HepG2 (cell line): ENCODE data around the gene SIX4. TPM values are rescaled to one million over a fixed set of nuclear protein-coding genes. Genes with fewer than 3 reads are reported as not detected.

ENCODE experiments used
- BCL6 ChIP-seq: IDR thresholded peaks from 2 replicates; pipeline ENCODE4 v1.6.1; 2016; ENCODE audit warnings: missing genetic modification reagents, missing compliant biosample characterization
- HNRNPUL1 ChIP-seq: fragments of 200-400 bp; formaldehyde crosslinking; IDR thresholded peaks from 2 replicates; pipeline ENCODE4 v1.6.1; 2017; ENCODE audit warnings: low read depth, mild to moderate bottlenecking, low read length, moderate library complexity
- ISL2 ChIP-seq: sonication (generic); formaldehyde crosslinking; IDR thresholded peaks from 2 replicates; pipeline ENCODE4 v1.5.0; 2020; ENCODE audit warnings: missing genetic modification reagents
- MTA3 ChIP-seq: sonication (generic); formaldehyde crosslinking; IDR thresholded peaks from 2 replicates; pipeline ENCODE4 v1.4.0; 2020; ENCODE audit warnings: missing genetic modification reagents
- MXD3 ChIP-seq: IDR thresholded peaks from 2 replicates; pipeline ENCODE4 v1.6.1; 2016; ENCODE audit warnings: mild to moderate bottlenecking, missing biosample characterization, missing genetic modification reagents
- NCOA2 ChIP-seq: sonication (generic); formaldehyde crosslinking; IDR thresholded peaks from 2 replicates; pipeline ENCODE4 v1.8.0; 2022; ENCODE audit warnings: inconsistent platforms
- NR2F6 ChIP-seq, 2 experiments: IDR thresholded peaks; 2 replicates each; pipeline ENCODE4 v1.6.1; 2016; ENCODE audit warnings: antibody characterized with exemption in 1 of 2, mild to moderate bottlenecking in 1 of 2
- NRL ChIP-seq: sonication (generic); formaldehyde crosslinking; IDR thresholded peaks from 2 replicates; pipeline ENCODE4 v1.5.0; 2020; ENCODE audit warnings: missing genetic modification reagents, mild to moderate bottlenecking, moderate library complexity, borderline replicate concordance
- SKIL ChIP-seq: sonication (generic); formaldehyde crosslinking; IDR thresholded peaks from 2 replicates; pipeline ENCODE4 v1.8.0; 2022; ENCODE audit warnings: missing genetic modification reagents, mild to moderate bottlenecking, moderate library complexity, borderline replicate concordance
- SMYD3 ChIP-seq: sonication (generic); formaldehyde crosslinking; IDR thresholded peaks from 2 replicates; pipeline ENCODE4 v1.8.1; 2023; ENCODE audit warnings: mild to moderate bottlenecking, missing genetic modification reagents
- SOX6 ChIP-seq, 2 experiments: fragments of 450-650 bp in 1 of 2; sonication (generic) in 1 of 2; formaldehyde crosslinking in 1 of 2; IDR thresholded peaks; 2 replicates each; pipeline versions ENCODE4 v1.4.0 to v1.6.1; 2017 to 2020; ENCODE audit warnings: antibody characterized with exemption in 1 of 2, mild to moderate bottlenecking in 1 of 2, missing genetic modification reagents in 1 of 2
- TRIM22 ChIP-seq: fragments of 450-650 bp; IDR thresholded peaks from 2 replicates; pipeline ENCODE4 v1.6.1; 2017
- ZBTB21 ChIP-seq: sonication (generic); formaldehyde crosslinking; IDR thresholded peaks from 2 replicates; pipeline ENCODE4 v1.4.0; 2020; ENCODE audit warnings: missing genetic modification reagents
- ZBTB34 ChIP-seq: sonication (generic); formaldehyde crosslinking; IDR thresholded peaks from 2 replicates; pipeline ENCODE4 v1.8.0; 2022; ENCODE audit warnings: mild to moderate bottlenecking, missing genetic modification reagents
- ZBTB8A ChIP-seq: sonication (generic); formaldehyde crosslinking; IDR thresholded peaks from 2 replicates; pipeline ENCODE4 v1.4.0; 2020; ENCODE audit warnings: mild to moderate bottlenecking, low read depth, missing genetic modification reagents, borderline replicate concordance
- ZNF12 ChIP-seq: sonication (generic); formaldehyde crosslinking; IDR thresholded peaks from 2 replicates; pipeline ENCODE4 v1.5.0; 2020; ENCODE audit warnings: missing genetic modification reagents
- ZNF230 ChIP-seq: sonication (generic); formaldehyde crosslinking; IDR thresholded peaks from 2 replicates; pipeline ENCODE4 v1.4.0; 2020; ENCODE audit warnings: mild to moderate bottlenecking, missing genetic modification reagents
- ZNF335 ChIP-seq: sonication (generic); formaldehyde crosslinking; IDR thresholded peaks from 2 replicates; pipeline ENCODE4 v1.4.0; 2020; ENCODE audit warnings: missing genetic modification reagents
- ZNF496 ChIP-seq: sonication (generic); formaldehyde crosslinking; IDR thresholded peaks from 2 replicates; pipeline ENCODE4 v1.8.1; 2023; ENCODE audit warnings: mild to moderate bottlenecking, moderate library complexity, missing genetic modification reagents; ENCODE audit not compliant: insufficient replicate concordance
- ZNF501 ChIP-seq: sonication (generic); formaldehyde crosslinking; IDR thresholded peaks from 2 replicates; pipeline ENCODE4 v1.5.1; 2020; ENCODE audit warnings: mild to moderate bottlenecking, moderate library complexity, missing genetic modification reagents
- ZNF576 ChIP-seq: sonication (generic); formaldehyde crosslinking; IDR thresholded peaks from 2 replicates; pipeline ENCODE4 v1.4.0; 2020; ENCODE audit warnings: mild to moderate bottlenecking, missing genetic modification reagents
- ZNF652 ChIP-seq: IDR thresholded peaks from 2 replicates; pipeline ENCODE4 v1.6.1; 2016; ENCODE audit warnings: low read depth, borderline replicate concordance
- ZNF788 ChIP-seq: sonication (generic); formaldehyde crosslinking; IDR thresholded peaks from 2 replicates; pipeline ENCODE4 v1.5.0; 2020; ENCODE audit warnings: mild to moderate bottlenecking, missing genetic modification reagents, borderline replicate concordance
- polyA plus RNA-seq, 8 experiments: library from polyadenylated mRNA; depleted of rRNA in 3 of 8; stranded (reverse) in 7 of 8; unstranded in 1 of 8; fragments of >200 nt; fragmentation: Illumina TruSeq in 4 of 8; extraction: Trizol in 4 of 8; gene quantifications; 2 replicates each; pipeline versions ENCODE4 v1.2.1 to v1.2.3, GENCODE V29; 2011 to 2016; ENCODE audit warnings: low read depth in 4 of 8, missing spikeins in 1 of 8, mixed read lengths in 1 of 8; ENCODE audit not compliant: insufficient read depth in 1 of 8
- total RNA-seq, 5 experiments: library from RNA; depleted of rRNA; stranded (reverse); fragments of >200 nt; fragmentation: Illumina TruSeq; extraction: Trizol; gene quantifications; 2 replicates each; pipeline ENCODE4 v1.2.3, GENCODE V29; 2016; ENCODE audit warnings: low read depth in 1 of 5
- TF ChIP-seq, protein P1 (sequence below): sonication (generic); formaldehyde crosslinking; IDR thresholded peaks from 2 replicates; pipeline ENCODE4 v1.5.0; 2020; ENCODE audit warnings: missing genetic modification reagents, mild to moderate bottlenecking, borderline replicate concordance

SIX4 gene
- total and polyA plus RNA-seq, 2 of the 13 experiments (the other 11 are each of a cell fraction or from before 2014, with no cell fraction given): 5.0 to 6.0 TPM

DNA sequence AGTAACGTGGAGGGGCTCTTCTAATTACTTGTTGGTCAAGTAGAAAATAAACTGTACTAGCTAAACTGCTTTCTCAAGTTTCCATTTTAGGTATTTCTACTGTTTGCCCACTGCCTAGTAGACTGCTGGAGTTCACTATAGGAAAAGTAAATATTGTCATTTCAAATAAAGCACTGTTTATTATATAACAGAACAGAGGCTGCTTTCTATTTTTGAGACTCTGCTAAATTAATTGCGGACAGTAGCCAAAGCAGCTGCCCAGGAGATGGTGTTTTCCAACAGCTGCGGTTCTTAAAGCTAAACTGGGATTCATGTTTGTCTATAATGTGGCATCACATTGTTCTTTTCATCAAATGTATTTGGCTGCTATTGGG is 59.0 kb downstream of the SIX4 start (continued):
- TF ChIP-seq ZNF788 (CRISPR knock-in tag): no peak
- no peak for TF ChIP-seq HNRNPUL1
- TF ChIP-seq NCOA2 (CRISPR knock-in tag): peak; percentile 66
- TF ChIP-seq NRL (CRISPR knock-in tag): no peak
- no peak for TF ChIP-seq ZBTB21 (CRISPR knock-in tag)
- no peak for TF ChIP-seq MXD3
- peak; percentile 79 for TF ChIP-seq SKIL
- TF ChIP-seq ZNF335: no peak
- 0 out of 2 replicates have a peak, but pooled peaks have one; percentile 22 for TF ChIP-seq ZNF652 (CRISPR knock-in tag)
- no peak; the same call in 1 of the 2 replicates for TF ChIP-seq ZNF230 (CRISPR knock-in tag)
- TF ChIP-seq ZNF12: no peak
- no peak for TF ChIP-seq ZNF576 (CRISPR knock-in tag)
- TF ChIP-seq ZNF496 (CRISPR knock-in tag): no peak
- no peak for TF ChIP-seq SOX6 (IDR thresholded peaks at IDR 0.05)
- TF ChIP-seq SOX6 (CRISPR knock-in tag; IDR thresholded peaks at IDR 0.05): peak; percentile 86
- TF ChIP-seq ZBTB8A (CRISPR knock-in tag): no peak
- TF ChIP-seq MTA3 (CRISPR knock-in tag): no peak
- no peak for TF ChIP-seq ZBTB34
- TF ChIP-seq, protein P1, sequence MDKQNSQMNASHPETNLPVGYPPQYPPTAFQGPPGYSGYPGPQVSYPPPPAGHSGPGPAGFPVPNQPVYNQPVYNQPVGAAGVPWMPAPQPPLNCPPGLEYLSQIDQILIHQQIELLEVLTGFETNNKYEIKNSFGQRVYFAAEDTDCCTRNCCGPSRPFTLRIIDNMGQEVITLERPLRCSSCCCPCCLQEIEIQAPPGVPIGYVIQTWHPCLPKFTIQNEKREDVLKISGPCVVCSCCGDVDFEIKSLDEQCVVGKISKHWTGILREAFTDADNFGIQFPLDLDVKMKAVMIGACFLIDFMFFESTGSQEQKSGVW (CRISPR knock-in tag): no peak
- TF ChIP-seq NR2F6 (IDR thresholded peaks at IDR 0.05): peak; percentile 43; the same call in 1 of the 2 replicates
- peak; percentile 54 for TF ChIP-seq NR2F6 (CRISPR knock-in tag; IDR thresholded peaks at IDR 0.05)
- TF ChIP-seq BCL6: peak; percentile 95
- peak; percentile 66; the same call in 1 of the 2 replicates for TF ChIP-seq ISL2 (CRISPR knock-in tag)
- no peak for TF ChIP-seq SMYD3 (CRISPR knock-in tag)
- TF ChIP-seq ZNF501: no peak
- TF ChIP-seq TRIM22: no peak
